Skeletal muscle tissue (tissue), 4 donors: ENCODE measurements around the gene VEGFA. TPM values are rescaled to one million over a fixed set of nuclear protein-coding genes. Genes with fewer than 3 reads are reported as not detected.

ENCODE experiments used
- H3K27ac ChIP-seq: one replicate; pipeline ENCODE4 v1.7.0; 2013; ENCODE audit warnings: mild to moderate bottlenecking, low read depth, low read length, inconsistent platforms
- H3K27me3 ChIP-seq, 3 donors: one replicate each; pipeline ENCODE4 v1.7.0; 2013; ENCODE audit warnings: low read length in 3 of 3; ENCODE audit not compliant: control insufficient read depth in 3 of 3, insufficient read depth in 3 of 3
- H3K36me3 ChIP-seq, 3 donors: one replicate each; pipeline ENCODE4 v1.7.0; 2013; ENCODE audit warnings: low read length in 3 of 3; ENCODE audit not compliant: control insufficient read depth in 3 of 3, insufficient read depth in 3 of 3
- H3K4me1 ChIP-seq, 3 donors: one replicate each; pipeline ENCODE4 v1.7.0; 2013; ENCODE audit warnings: low read length in 3 of 3, mild to moderate bottlenecking in 3 of 3; ENCODE audit not compliant: control insufficient read depth in 3 of 3, insufficient read depth in 3 of 3
- H3K4me3 ChIP-seq, 3 donors: one replicate each; pipeline ENCODE4 v1.7.0; 2013; ENCODE audit warnings: low read length in 3 of 3
- H3K9ac ChIP-seq, 3 donors: one replicate each; pipeline ENCODE4 v1.7.0; 2013; ENCODE audit warnings: low read length in 3 of 3, mild to moderate bottlenecking in 3 of 3, moderate library complexity in 2 of 3, low read depth in 1 of 3
- H3K9me3 ChIP-seq, 3 donors: one replicate each; pipeline ENCODE4 v1.7.0; 2013; ENCODE audit warnings: low read length in 3 of 3; ENCODE audit not compliant: control insufficient read depth in 3 of 3
- total RNA-seq: library from RNA; depleted of rRNA; stranded (reverse); fragments of >200 nt; gene quantifications from one replicate; pipeline ENCODE4 v1.2.3, GENCODE V29; 2014
- donor health status: Osteomylitis.

The VEGFA gene
- total RNA-seq, 1 donor from 2014 or later = 36.5 TPM

GRCh38 chr6:43729537-43729936, 40.5 kb upstream of the VEGFA start:
- H3K27me3 ChIP-seq = no peaks in the 10 kb centered on the region
- H3K36me3 ChIP-seq = no peaks in the 10 kb centered on the region
- peaks cover 0 to 10% (median 0%) of the 10 kb centered on the region in 3 donors for H3K4me1 ChIP-seq
- no peak overlapping the region for H3K4me3 ChIP-seq
- no peak overlapping the region for H3K27ac ChIP-seq
- H3K9me3 ChIP-seq = peaks cover 0 to 6% (median 6%) of the 10 kb centered on the region in 3 donors
- H3K9ac ChIP-seq = no peak overlapping the region

GRCh38 chr6:43730634-43731033, 39.4 kb upstream of the VEGFA start:
- H3K4me1 ChIP-seq = no peaks in the 10 kb centered on the region
- H3K27me3 ChIP-seq = no peaks in the 10 kb centered on the region
- no peak overlapping the region for H3K4me3 ChIP-seq
- H3K9ac ChIP-seq = no peak overlapping the region
- H3K36me3 ChIP-seq = no peaks in the 10 kb centered on the region
- H3K27ac ChIP-seq = no peak overlapping the region
- peaks cover 0 to 6% (median 6%) of the 10 kb centered on the region in 3 donors for H3K9me3 ChIP-seq

GRCh38 chr6:43733471-43734293, 36.3 kb upstream of the VEGFA start:
- Histone ChIP-seq H3K27ac (no peak overlapping the region), H3K27me3 (no peaks in the 10 kb centered on the region), H3K9ac (no peak overlapping the region), H3K36me3 (no peaks in the 10 kb centered on the region), H3K4me1 (no peaks in the 10 kb centered on the region), H3K4me3 (no peak overlapping the region), H3K9me3 (peaks cover 0 to 6% (median 6%) of the 10 kb centered on the region in 3 donors)

GRCh38 chr6:43734294-43734665, 35.7 kb upstream of the VEGFA start:
- Histone ChIP-seq H3K4me1 (no peaks in the 10 kb centered on the region), H3K27ac (no peak overlapping the region), H3K36me3 (no peaks in the 10 kb centered on the region), H3K9me3 (peaks cover 0 to 6% (median 6%) of the 10 kb centered on the region in 3 donors), H3K9ac (no peak overlapping the region), H3K27me3 (no peaks in the 10 kb centered on the region), H3K4me3 (no peak overlapping the region)

- no peaks in the 10 kb centered on the region for H3K27me3 ChIP-seq
- no peak overlapping the region for H3K4me3 ChIP-seq
- no peak overlapping the region for H3K27ac ChIP-seq
Measured at GRCh38 chr6:43735642-43736199, 34.3 kb upstream of the VEGFA start.

GRCh38 chr6:43736211-43736786, 33.7 kb upstream of the VEGFA start:
- Histone ChIP-seq H3K9me3 (no peaks in the 10 kb centered on the region), H3K27me3 (no peaks in the 10 kb centered on the region), H3K4me1 (no peaks in the 10 kb centered on the region), H3K4me3 (no peak overlapping the region), H3K36me3 (no peaks in the 10 kb centered on the region), H3K9ac (no peak overlapping the region), H3K27ac (no peak overlapping the region)

More at GRCh38 chr6:43735642-43736199, 34.3 kb upstream of the VEGFA start:
- Histone ChIP-seq H3K4me1 (no peaks in the 10 kb centered on the region), H3K9ac (no peak overlapping the region), H3K9me3 (peaks cover 0 to 5% (median 1%) of the 10 kb centered on the region in 3 donors), H3K36me3 (no peaks in the 10 kb centered on the region)

GRCh38 chr6:43736844-43737243, 33.2 kb upstream of the VEGFA start:
- no peaks in the 10 kb centered on the region for H3K9me3 ChIP-seq
- H3K4me3 ChIP-seq = no peak overlapping the region
- H3K4me1 ChIP-seq = no peaks in the 10 kb centered on the region
- no peak overlapping the region for H3K9ac ChIP-seq
- H3K27me3 ChIP-seq = no peaks in the 10 kb centered on the region
- no peaks in the 10 kb centered on the region for H3K36me3 ChIP-seq
- no peak overlapping the region for H3K27ac ChIP-seq

- Histone ChIP-seq H3K4me1 (no peaks in the 10 kb centered on the region), H3K9ac (no peak overlapping the region), H3K36me3 (no peaks in the 10 kb centered on the region), H3K27ac (no peak overlapping the region), H3K9me3 (no peaks in the 10 kb centered on the region), H3K27me3 (no peaks in the 10 kb centered on the region), H3K4me3 (no peak overlapping the region)
Measured at GRCh38 chr6:43737272-43738081, 32.5 kb upstream of the VEGFA start.

GRCh38 chr6:43738267-43738676, 31.7 kb upstream of the VEGFA start:
- no peak overlapping the region for H3K9ac ChIP-seq
- H3K9me3 ChIP-seq = no peaks in the 10 kb centered on the region
- H3K4me3 ChIP-seq = no peak overlapping the region
- no peaks in the 10 kb centered on the region for H3K36me3 ChIP-seq
- H3K27me3 ChIP-seq = no peaks in the 10 kb centered on the region
- no peaks in the 10 kb centered on the region for H3K4me1 ChIP-seq
- no peak overlapping the region for H3K27ac ChIP-seq
